Measurements from ENCODE around the gene HOMER2.

The HOMER2 gene

DNA sequence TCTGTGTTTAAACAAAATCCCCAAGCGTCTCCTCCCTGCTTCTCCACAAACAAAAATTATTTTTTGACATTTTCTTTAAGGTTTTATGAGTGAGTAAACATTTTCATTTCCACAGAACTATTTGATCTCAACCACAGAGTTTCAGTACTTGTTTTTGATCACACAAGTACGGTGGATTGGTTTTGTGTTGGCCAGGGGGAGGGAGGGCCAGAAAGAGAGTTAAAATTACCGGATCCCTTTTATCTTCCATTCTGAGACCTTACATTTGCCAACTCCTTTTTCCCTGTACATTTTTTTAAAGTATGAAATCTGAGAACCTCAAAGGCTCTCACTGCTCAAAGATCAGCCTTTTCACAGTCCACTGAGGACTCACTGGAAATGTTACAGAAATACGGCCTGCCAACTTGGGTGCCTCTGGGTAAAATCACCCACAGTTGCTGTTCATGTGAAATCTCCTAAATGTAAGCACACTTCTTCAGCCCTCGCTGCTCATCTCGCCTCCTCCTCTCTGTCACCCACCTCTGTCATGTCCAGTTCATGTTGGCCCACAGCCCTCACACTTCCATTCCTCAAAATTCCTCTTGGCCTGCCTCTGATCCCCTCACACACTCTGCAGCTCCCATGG lies 1.7 kb downstream of the HOMER2 start:
- H2AFZ ChIP-seq (ENCODE audit: low read length), result no peak overlapping the region
- no peaks in the 10 kb centered on the region for H4K20me1 ChIP-seq (ENCODE audit: insufficient read depth, low read length, poor library complexity, severe bottlenecking)
- no peaks in the 10 kb centered on the region for H3F3A ChIP-seq (ENCODE audit: low read depth)
- H3K9me3 ChIP-seq (ENCODE audit: insufficient read depth, low read depth, low read length), result no peaks in the 10 kb centered on the region
- no peaks in the 10 kb centered on the region for H3K36me3 ChIP-seq (ENCODE audit: insufficient read depth, low read length)
- no peak overlapping the region for H3K4me2 ChIP-seq (ENCODE audit: low read depth, low read length, poor library complexity, severe bottlenecking)
- peaks cover 9% of the 10 kb centered on the region for H3K27me3 ChIP-seq (ENCODE audit: insufficient read depth, low read length, poor library complexity, severe bottlenecking)
- H3K9ac ChIP-seq (ENCODE audit: low read depth, low read length, poor library complexity, severe bottlenecking), result no peak overlapping the region
- H3K4me3 ChIP-seq (ENCODE audit: low read length, poor library complexity, severe bottlenecking), result no peak overlapping the region
- H3K79me2 ChIP-seq (ENCODE audit: insufficient read depth, low read length), result no peaks in the 10 kb centered on the region
- TF ChIP-seq, protein P1, sequence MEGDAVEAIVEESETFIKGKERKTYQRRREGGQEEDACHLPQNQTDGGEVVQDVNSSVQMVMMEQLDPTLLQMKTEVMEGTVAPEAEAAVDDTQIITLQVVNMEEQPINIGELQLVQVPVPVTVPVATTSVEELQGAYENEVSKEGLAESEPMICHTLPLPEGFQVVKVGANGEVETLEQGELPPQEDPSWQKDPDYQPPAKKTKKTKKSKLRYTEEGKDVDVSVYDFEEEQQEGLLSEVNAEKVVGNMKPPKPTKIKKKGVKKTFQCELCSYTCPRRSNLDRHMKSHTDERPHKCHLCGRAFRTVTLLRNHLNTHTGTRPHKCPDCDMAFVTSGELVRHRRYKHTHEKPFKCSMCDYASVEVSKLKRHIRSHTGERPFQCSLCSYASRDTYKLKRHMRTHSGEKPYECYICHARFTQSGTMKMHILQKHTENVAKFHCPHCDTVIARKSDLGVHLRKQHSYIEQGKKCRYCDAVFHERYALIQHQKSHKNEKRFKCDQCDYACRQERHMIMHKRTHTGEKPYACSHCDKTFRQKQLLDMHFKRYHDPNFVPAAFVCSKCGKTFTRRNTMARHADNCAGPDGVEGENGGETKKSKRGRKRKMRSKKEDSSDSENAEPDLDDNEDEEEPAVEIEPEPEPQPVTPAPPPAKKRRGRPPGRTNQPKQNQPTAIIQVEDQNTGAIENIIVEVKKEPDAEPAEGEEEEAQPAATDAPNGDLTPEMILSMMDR (conservative IDR thresholded peaks at IDR 0.05; ENCODE audit: low read length), result no peak
- no peak for TF ChIP-seq EZH2phosphoT487 (IDR thresholded peaks at IDR 0.05; ENCODE audit: borderline replicate concordance)
- no peaks in the 10 kb centered on the region for H3K4me1 ChIP-seq (ENCODE audit: insufficient read depth, low read length, poor library complexity, severe bottlenecking)
- H3K9me2 ChIP-seq (replicated peaks; ENCODE audit: low read depth, low read length), result no peaks in the 10 kb centered on the region

DNA sequence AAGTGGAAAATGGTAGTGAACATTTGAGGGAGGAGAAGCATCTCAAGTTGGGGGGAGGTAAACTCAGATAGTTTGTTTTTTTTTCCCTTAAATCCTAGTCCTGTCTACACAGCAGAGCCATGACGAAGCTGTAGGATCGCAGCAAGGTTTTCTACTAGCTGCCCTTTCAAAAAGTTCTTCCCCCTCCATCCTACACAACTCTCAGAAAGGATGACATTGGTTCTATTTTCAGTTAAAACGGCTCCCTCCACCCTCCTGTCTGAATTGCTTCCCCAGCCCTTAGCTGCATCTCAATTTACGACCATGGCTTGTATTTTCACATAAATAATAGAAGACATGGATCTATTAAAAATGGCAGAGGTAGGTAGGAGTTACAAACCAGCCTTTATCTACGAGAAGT lies 2.2 kb downstream of the HOMER2 start:
- no peak overlapping the region for H3K4me2 ChIP-seq (ENCODE audit: low read depth, low read length, poor library complexity, severe bottlenecking)

DNA sequence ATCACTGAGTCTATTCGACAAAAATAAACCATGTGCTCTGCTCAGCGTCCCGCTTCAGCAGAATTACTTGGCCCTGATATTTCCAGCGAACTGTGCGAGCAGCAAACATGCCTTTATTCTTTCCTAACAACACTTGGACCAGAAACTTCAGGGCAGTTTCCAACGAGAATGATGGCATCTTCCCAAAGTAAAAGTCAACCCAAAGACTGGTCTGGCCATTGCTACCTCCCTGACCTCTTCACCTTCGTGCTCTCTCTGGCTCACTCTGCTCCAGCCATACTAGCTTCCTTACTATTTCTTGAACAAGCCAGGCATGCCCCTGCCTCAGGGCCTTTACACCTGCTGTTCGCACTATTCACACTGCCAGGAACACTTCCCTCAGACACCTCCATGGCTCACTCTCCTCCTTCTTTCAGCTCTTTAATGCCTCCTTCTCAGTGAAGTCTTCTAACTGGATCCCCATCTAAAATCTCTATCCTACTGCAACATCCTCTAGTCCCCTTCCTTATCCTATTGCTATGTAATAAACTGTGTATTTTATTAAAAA lies 6.3 kb downstream of the HOMER2 start:
- Histone ChIP-seq H3F3A (ENCODE audit: low read depth) (no peaks in the 10 kb centered on the region), H3K4me3 (ENCODE audit: low read length, poor library complexity, severe bottlenecking) (no peak overlapping the region), H3K9me3 (ENCODE audit: insufficient read depth, low read depth, low read length) (no peaks in the 10 kb centered on the region), H3K9ac (ENCODE audit: low read depth, low read length, poor library complexity, severe bottlenecking) (no peak overlapping the region), H3K4me2 (ENCODE audit: low read depth, low read length, poor library complexity, severe bottlenecking) (no peak overlapping the region), H3K27me3 (ENCODE audit: insufficient read depth, low read length, poor library complexity, severe bottlenecking) (peaks cover under 1% of the 10 kb centered on the region), H3K79me2 (ENCODE audit: insufficient read depth, low read length) (no peaks in the 10 kb centered on the region), H4K20me1 (ENCODE audit: insufficient read depth, low read length, poor library complexity, severe bottlenecking) (no peaks in the 10 kb centered on the region), H2AFZ (ENCODE audit: low read length) (no peak overlapping the region), H3K9me2 (replicated peaks; ENCODE audit: low read depth, low read length) (no peaks in the 10 kb centered on the region), H3K36me3 (ENCODE audit: insufficient read depth, low read length) (no peaks in the 10 kb centered on the region), H3K4me1 (ENCODE audit: insufficient read depth, low read length, poor library complexity, severe bottlenecking) (no peaks in the 10 kb centered on the region)
- no peak for TF ChIP-seq EZH2phosphoT487 (IDR thresholded peaks at IDR 0.05; ENCODE audit: borderline replicate concordance)
- TF ChIP-seq, protein P1 (conservative IDR thresholded peaks at IDR 0.05; ENCODE audit: low read length), result no peak

More for the DNA sequence above, 2.2 kb downstream of the HOMER2 start:
- no peak overlapping the region for H2AFZ ChIP-seq (ENCODE audit: low read length)
- no peak overlapping the region for H3K9ac ChIP-seq (ENCODE audit: low read depth, low read length, poor library complexity, severe bottlenecking)
- no peaks in the 10 kb centered on the region for H3F3A ChIP-seq (ENCODE audit: low read depth)
- no peaks in the 10 kb centered on the region for H3K79me2 ChIP-seq (ENCODE audit: insufficient read depth, low read length)
- no peaks in the 10 kb centered on the region for H3K4me1 ChIP-seq (ENCODE audit: insufficient read depth, low read length, poor library complexity, severe bottlenecking)
- no peaks in the 10 kb centered on the region for H4K20me1 ChIP-seq (ENCODE audit: insufficient read depth, low read length, poor library complexity, severe bottlenecking)
- H3K4me3 ChIP-seq (ENCODE audit: low read length, poor library complexity, severe bottlenecking), result no peak overlapping the region
- TF ChIP-seq, protein P1 (conservative IDR thresholded peaks at IDR 0.05; ENCODE audit: low read length), result no peak
- no peak for TF ChIP-seq EZH2phosphoT487 (IDR thresholded peaks at IDR 0.05; ENCODE audit: borderline replicate concordance)
- no peaks in the 10 kb centered on the region for H3K9me2 ChIP-seq (replicated peaks; ENCODE audit: low read depth, low read length)
- no peaks in the 10 kb centered on the region for H3K9me3 ChIP-seq (ENCODE audit: insufficient read depth, low read depth, low read length)
- H3K36me3 ChIP-seq (ENCODE audit: insufficient read depth, low read length), result no peaks in the 10 kb centered on the region
- peaks cover 9% of the 10 kb centered on the region for H3K27me3 ChIP-seq (ENCODE audit: insufficient read depth, low read length, poor library complexity, severe bottlenecking)

Data from Loucy (cell line).